Sigmoid colon (tissue), 4 donors: ENCODE measurements around the gene PRKG1.

ENCODE experiments used
- EP300 ChIP-seq, 4 donors: sonication (generic); formaldehyde crosslinking; IDR thresholded peaks; one replicate each; pipeline ENCODE4 v1.6.1; 2017; ENCODE audit warnings: antibody characterized with exemption in 4 of 4
- POLR2A ChIP-seq, 2 donors: fragments of 450-650 bp; IDR thresholded peaks; one replicate each; pipeline ENCODE4 v1.6.1; 2016; ENCODE audit warnings: antibody characterized with exemption in 2 of 2, mild to moderate bottlenecking in 2 of 2, moderate library complexity in 2 of 2
- TF ChIP-seq, protein P1 (sequence below), 4 experiments: fragments of 450-650 bp in 3 of 4; fragments of 200-600 bp in 1 of 4; IDR thresholded peaks; one replicate each; pipeline ENCODE4 v1.5.1; 2016 to 2019; ENCODE audit warnings: antibody characterized with exemption in 4 of 4, mild to moderate bottlenecking in 3 of 4, moderate library complexity in 2 of 4

- TF ChIP-seq, protein P1, sequence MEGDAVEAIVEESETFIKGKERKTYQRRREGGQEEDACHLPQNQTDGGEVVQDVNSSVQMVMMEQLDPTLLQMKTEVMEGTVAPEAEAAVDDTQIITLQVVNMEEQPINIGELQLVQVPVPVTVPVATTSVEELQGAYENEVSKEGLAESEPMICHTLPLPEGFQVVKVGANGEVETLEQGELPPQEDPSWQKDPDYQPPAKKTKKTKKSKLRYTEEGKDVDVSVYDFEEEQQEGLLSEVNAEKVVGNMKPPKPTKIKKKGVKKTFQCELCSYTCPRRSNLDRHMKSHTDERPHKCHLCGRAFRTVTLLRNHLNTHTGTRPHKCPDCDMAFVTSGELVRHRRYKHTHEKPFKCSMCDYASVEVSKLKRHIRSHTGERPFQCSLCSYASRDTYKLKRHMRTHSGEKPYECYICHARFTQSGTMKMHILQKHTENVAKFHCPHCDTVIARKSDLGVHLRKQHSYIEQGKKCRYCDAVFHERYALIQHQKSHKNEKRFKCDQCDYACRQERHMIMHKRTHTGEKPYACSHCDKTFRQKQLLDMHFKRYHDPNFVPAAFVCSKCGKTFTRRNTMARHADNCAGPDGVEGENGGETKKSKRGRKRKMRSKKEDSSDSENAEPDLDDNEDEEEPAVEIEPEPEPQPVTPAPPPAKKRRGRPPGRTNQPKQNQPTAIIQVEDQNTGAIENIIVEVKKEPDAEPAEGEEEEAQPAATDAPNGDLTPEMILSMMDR (IDR thresholded peaks at IDR 0.05): no peak
- TF ChIP-seq POLR2A (IDR thresholded peaks at IDR 0.05): no peak
- TF ChIP-seq EP300 (IDR thresholded peaks at IDR 0.05): no peak
Measured at GRCh38 chr10:52332815-52333214, 1258.5 kb downstream of the PRKG1 start.
